GM12872 (cell line): ENCODE results near the gene CREM.

Experiments
- TF ChIP-seq, protein P1 (sequence below): IDR thresholded peaks from 3 replicates; pipeline ENCODE4 v1.5.1; 2011; ENCODE audit warnings: low read depth, mild to moderate bottlenecking, low read length, moderate library complexity; ENCODE audit not compliant: insufficient read depth

Gene CREM

DNA sequence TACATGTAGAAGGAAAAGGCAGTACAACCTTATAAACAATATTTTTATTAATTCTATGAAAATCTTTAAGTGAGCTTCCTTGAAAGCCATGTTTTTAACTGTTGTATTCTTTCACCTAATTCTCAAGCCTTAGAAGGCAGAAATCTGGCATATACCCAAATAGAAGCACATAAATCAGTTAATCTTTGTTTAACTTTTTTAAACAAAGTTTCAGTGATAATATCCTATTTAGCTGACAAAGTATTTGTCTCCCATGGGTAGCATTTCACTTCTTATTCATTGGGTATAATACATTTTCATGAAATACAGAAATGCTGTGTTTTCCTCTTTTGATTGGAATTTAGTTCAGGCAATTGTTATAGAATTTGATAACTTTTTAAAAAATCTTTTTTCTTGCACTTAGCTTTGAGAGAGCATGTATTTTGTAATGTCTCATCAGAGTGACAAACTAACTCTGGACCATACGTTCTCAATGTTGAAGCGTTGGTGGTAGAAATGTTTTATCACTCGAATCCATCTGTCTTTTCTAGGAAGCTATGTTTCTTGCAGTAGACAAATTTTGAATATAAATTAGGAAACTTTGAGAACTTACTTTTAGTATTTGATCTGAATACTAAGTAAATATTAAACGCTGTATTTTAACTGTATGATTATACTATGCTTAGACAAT is 78.1 kb downstream of the CREM start:
- TF ChIP-seq, protein P1, sequence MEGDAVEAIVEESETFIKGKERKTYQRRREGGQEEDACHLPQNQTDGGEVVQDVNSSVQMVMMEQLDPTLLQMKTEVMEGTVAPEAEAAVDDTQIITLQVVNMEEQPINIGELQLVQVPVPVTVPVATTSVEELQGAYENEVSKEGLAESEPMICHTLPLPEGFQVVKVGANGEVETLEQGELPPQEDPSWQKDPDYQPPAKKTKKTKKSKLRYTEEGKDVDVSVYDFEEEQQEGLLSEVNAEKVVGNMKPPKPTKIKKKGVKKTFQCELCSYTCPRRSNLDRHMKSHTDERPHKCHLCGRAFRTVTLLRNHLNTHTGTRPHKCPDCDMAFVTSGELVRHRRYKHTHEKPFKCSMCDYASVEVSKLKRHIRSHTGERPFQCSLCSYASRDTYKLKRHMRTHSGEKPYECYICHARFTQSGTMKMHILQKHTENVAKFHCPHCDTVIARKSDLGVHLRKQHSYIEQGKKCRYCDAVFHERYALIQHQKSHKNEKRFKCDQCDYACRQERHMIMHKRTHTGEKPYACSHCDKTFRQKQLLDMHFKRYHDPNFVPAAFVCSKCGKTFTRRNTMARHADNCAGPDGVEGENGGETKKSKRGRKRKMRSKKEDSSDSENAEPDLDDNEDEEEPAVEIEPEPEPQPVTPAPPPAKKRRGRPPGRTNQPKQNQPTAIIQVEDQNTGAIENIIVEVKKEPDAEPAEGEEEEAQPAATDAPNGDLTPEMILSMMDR: no peak

DNA sequence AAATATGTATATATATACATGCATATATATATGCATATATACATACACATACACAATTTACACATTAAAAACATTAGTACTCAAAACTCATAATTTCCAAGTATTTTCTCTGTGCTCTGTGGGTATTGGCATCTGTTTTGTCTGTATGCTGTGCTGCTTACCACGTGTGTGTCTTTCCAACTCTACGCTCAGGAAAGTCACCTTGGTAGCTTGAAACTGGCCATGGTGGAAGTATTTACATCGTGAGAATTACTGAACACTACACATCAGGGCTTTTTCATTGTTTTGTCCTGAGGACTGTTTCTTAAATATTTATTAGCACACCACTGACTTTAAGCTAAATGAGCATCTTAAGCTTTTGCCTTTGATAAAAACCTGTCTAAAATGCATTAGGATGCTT is 79.6 kb downstream of the CREM start:
- TF ChIP-seq, protein P1: no peak

DNA sequence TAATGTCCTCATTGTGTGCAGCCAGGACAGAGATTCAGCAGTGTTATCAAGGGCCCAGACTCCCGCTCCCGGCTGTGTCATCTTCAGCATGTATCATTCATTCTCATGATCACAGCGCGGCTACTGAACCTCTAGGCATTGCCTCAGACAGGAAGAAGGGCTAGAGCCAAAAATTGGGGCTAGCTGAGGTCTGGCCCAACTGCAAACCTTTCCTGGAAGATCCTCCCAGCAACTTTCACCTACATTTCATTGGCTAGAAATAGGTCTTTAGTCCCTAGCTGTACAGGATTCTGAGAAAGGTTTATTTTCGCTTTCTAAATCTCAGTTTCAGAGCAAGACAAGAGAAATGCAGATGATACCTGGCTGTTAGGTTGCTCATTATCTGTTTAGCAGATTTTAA is 81.9 kb downstream of the CREM start:
- TF ChIP-seq, protein P1: no peak

DNA sequence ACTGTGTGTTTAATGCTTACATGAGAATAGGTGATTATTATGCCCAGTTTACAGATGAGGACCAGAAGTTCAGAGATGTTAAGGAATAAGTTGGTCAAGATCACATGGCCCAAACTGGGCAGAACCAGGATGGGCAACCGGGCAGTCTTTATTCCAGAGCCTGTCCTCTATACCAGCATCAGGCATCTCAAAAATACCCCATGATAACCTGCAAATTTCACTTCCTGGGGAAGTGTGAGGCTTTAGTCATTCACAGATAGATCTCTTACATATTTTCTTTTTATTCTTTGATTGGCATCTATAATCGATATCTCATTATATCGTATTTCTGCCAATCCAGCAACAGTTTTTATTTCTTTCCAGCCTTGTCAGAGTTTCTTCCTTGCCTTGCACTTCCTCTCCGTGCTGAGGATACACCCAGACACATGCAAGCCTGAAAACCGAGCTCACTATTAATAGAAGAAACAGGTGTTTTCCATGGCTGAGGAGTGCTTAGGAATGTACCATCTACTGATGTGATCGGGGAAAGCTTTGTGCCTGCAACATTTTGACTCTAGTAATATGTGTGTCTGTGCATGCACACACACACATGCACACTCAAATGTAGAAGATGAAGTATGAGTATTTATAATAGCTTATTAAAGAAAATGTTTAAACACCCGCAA is 82.4 kb downstream of the CREM start:
- TF ChIP-seq, protein P1: no peak

DNA sequence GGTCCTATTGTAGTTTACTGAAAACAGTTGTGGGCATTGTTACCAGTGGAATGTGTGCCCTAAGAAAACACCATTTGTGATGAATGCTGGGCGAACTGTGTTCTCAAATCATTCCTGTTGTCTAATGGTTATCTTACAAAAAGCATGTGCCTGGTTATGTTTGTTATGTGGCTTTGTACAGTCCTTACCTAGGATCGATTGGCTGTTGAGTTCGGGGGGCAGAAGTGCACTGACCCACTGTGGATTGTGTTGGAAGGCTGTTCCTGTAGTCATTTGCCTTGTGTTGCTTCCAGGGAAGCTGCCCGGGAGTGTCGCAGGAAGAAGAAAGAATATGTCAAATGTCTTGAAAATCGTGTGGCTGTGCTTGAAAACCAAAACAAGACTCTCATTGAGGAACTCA is 84.3 kb downstream of the CREM start:
- TF ChIP-seq, protein P1: no peak

GRCh38 chr10:35211390-35211789 is 84.7 kb downstream of the CREM start:
- TF ChIP-seq, protein P1: no peak

- TF ChIP-seq, protein P1: no peak
These were observed 86.2 kb downstream of the CREM start for GRCh38 chr10:35212856-35213255.
